ENCODE measurements around the gene SRSF9.
A peak's percentile ranks its signal among the peaks of the same experiment; 100 is the strongest.
"Not testable (repeated sequence)": the region's sequence is repeated elsewhere in the genome, so short reads cannot be mapped to it uniquely, and the experiment has no call there.

The SRSF9 gene

GRCh38 chr12:120447992-120448391, 21.6 kb downstream of the SRSF9 start:
- FAIRE-seq = no peak
- no peak for TF ChIP-seq CTCF (IDR thresholded peaks at IDR 0.05; ENCODE audit: insufficient read depth, missing control alignments)
- DNase-seq (ENCODE audit: insufficient read length, low spot score) = no peak

GRCh38 chr12:120446844-120447178, 22.7 kb downstream of the SRSF9 start:
- DNase-seq (ENCODE audit: insufficient read length, low spot score); FAIRE-seq: not testable (repeated sequence)

- no peak for TF ChIP-seq CTCF (IDR thresholded peaks at IDR 0.05; ENCODE audit: insufficient read depth, missing control alignments)
- DNase-seq (ENCODE audit: insufficient read length, low spot score) (peak; percentile 70), FAIRE-seq (no peak)
Observed at GRCh38 chr12:120445911-120446843, 23.4 kb downstream of the SRSF9 start, which contains the start of the genes GATC and TRIAP1. Gene GATC (plus strand): TSS chr12:120446444. CDS start chr12:120446481, 37 bp downstream. Gene TRIAP1 (minus strand): TSS chr12:120446384. CDS start chr12:120446372, 12 bp downstream.

GRCh38 chr12:120444676-120445075, 24.9 kb downstream of the SRSF9 start:
- TF ChIP-seq CTCF (IDR thresholded peaks at IDR 0.05; ENCODE audit: insufficient read depth, missing control alignments) = no peak
- FAIRE-seq (no peak), DNase-seq (ENCODE audit: insufficient read length, low spot score) (no peak)

- FAIRE-seq (no peak), DNase-seq (ENCODE audit: insufficient read length, low spot score) (peak; percentile 58)
- TF ChIP-seq CTCF (IDR thresholded peaks at IDR 0.05; ENCODE audit: insufficient read depth, missing control alignments) = peak; percentile 56
Observed at GRCh38 chr12:120439646-120440247, 29.8 kb downstream of the SRSF9 start.

GRCh38 chr12:120438495-120439198, 30.9 kb downstream of the SRSF9 start:
- TF ChIP-seq CTCF (IDR thresholded peaks at IDR 0.05; ENCODE audit: insufficient read depth, missing control alignments) = no peak
- FAIRE-seq = no peak
- no peak for DNase-seq (ENCODE audit: insufficient read length, low spot score)

- TF ChIP-seq CTCF (IDR thresholded peaks at IDR 0.05; ENCODE audit: insufficient read depth, missing control alignments) = no peak
- FAIRE-seq = no peak
- peak; percentile 93 for DNase-seq (ENCODE audit: insufficient read length, low spot score)
Observed at GRCh38 chr12:120437735-120438494, 31.6 kb downstream of the SRSF9 start, which contains the start of gene COX6A1. Gene COX6A1 (plus strand): TSS chr12:120438113. CDS start chr12:120438127, 14 bp downstream.

Data from D721Med (cell line).